ENCODE measurements around the gene ZFP14. TPM values are rescaled to one million over a fixed set of nuclear protein-coding genes. Genes with fewer than 3 reads are reported as not detected.
A peak's percentile ranks its signal among the peaks of the same experiment; 100 is the strongest.

The ZFP14 gene
- 1 to 10 TPM; 3.5 to 5.1 TPM for total RNA-seq
- polyA plus RNA-seq (ENCODE audit: insufficient read depth, low read depth, low replicate concordance), result 1.1 TPM
- long read RNA-seq, donor 1, result 0 reads
- long read RNA-seq, donor 2, full-length matches to known transcripts, result 1 of 1 reads
- long read RNA-seq, donor 2, partial matches to known transcripts, result 0 of 1 reads
- long read RNA-seq, donor 2, other reads (novel, unspliced or antisense), result 0 of 1 reads

- DNase-seq, result peak; percentile 97
- 2 to 4% methylated on average over 26 to 54 of the region's 69 CpGs for WGBS, 2 donors
- Histone ChIP-seq H3K27ac (peak within 1 kb of the TSS; percentile 48 to 86), H3K4me3 (peak within 1 kb of the TSS; percentile 78 to 81), H3K27me3 (no peaks in the 10 kb centered on the region), H3K4me1 (peaks cover 8% of the 10 kb centered on the region), H3K9me3 (no peaks in the 10 kb centered on the region), H3K36me3 (ENCODE audit: low read depth, missing control alignments) (no peaks in the 10 kb centered on the region)
- TF ChIP-seq POLR2A (IDR thresholded peaks at IDR 0.05), result no peak
- no peak for TF ChIP-seq CTCF (IDR thresholded peaks at IDR 0.05)
- intact Hi-C loops (cut with DNase I; ENCODE audit: low total_unique reads), result no loop called here
Measured at GRCh38 chr19:36378625-36379509, at the start of gene ZFP14. Gene ZFP14, minus strand, starts transcription at chr19:36379201. Its CDS starts 11,309 bp downstream, at chr19:36367892.

- Histone ChIP-seq H3K4me3 (no peak overlapping the region), H3K27me3 (no peaks in the 10 kb centered on the region), H3K27ac (no peak overlapping the region), H3K9me3 (no peaks in the 10 kb centered on the region), H3K4me1 (no peaks in the 10 kb centered on the region), H3K36me3 (ENCODE audit: low read depth, missing control alignments) (no peaks in the 10 kb centered on the region)
- peak; percentile 54 for DNase-seq
- intact Hi-C loops (cut with DNase I; ENCODE audit: low total_unique reads), result no loop called here
- TF ChIP-seq CTCF (IDR thresholded peaks at IDR 0.05), result no peak
- TF ChIP-seq POLR2A (IDR thresholded peaks at IDR 0.05), result no peak
- 68 to 82% methylated on average over 4 of the region's 4 CpGs for WGBS, 2 donors
Measured at GRCh38 chr19:36423925-36424324, 44.9 kb upstream of the ZFP14 start.

GRCh38 chr19:36421749-36422481 lies 42.9 kb upstream of the ZFP14 start:
- DNase-seq, result no peak
- no peak for TF ChIP-seq CTCF (IDR thresholded peaks at IDR 0.05)
- no peak for TF ChIP-seq POLR2A (IDR thresholded peaks at IDR 0.05)
- peak overlapping the region; percentile 43 to 67 for H3K4me3 ChIP-seq
- no peaks in the 10 kb centered on the region for H3K9me3 ChIP-seq
- H3K27me3 ChIP-seq, result no peaks in the 10 kb centered on the region
- intact Hi-C loops (cut with DNase I; ENCODE audit: low total_unique reads), result no loop called here
- H3K27ac ChIP-seq, result peak overlapping the region; percentile 7 to 35
- 21 to 23% methylated on average over 33 of the region's 33 CpGs for WGBS, 2 donors
- H3K36me3 ChIP-seq (ENCODE audit: low read depth, missing control alignments), result no peaks in the 10 kb centered on the region
- H3K4me1 ChIP-seq, result peaks cover 9% of the 10 kb centered on the region

- WGBS, 2 donors, result 11% methylated on average over 30 to 32 of the region's 61 CpGs
Measured at GRCh38 chr19:36420961-36421748, 42.2 kb upstream of the ZFP14 start.

More at GRCh38 chr19:36420961-36421748, 42.2 kb upstream of the ZFP14 start:
- peaks cover 9% of the 10 kb centered on the region for H3K4me1 ChIP-seq
- TF ChIP-seq POLR2A (IDR thresholded peaks at IDR 0.05), result no peak
- no peak for TF ChIP-seq CTCF (IDR thresholded peaks at IDR 0.05)
- intact Hi-C loops (cut with DNase I; ENCODE audit: low total_unique reads), result no loop called here
- H3K27me3 ChIP-seq, result no peaks in the 10 kb centered on the region
- peak overlapping the region; percentile 43 to 67 for H3K4me3 ChIP-seq
- H3K36me3 ChIP-seq (ENCODE audit: low read depth, missing control alignments), result no peaks in the 10 kb centered on the region
- peak overlapping the region; percentile 7 to 35 for H3K27ac ChIP-seq
- no peaks in the 10 kb centered on the region for H3K9me3 ChIP-seq
- peak; percentile 58 for DNase-seq

Data from testis (tissue), 5 donors.